HG02763 (cell line): ENCODE data around the gene EIF4E2.

Experiments used
- ATAC-seq: cut with Tn5 transposase; IDR thresholded peaks from one replicate; pipeline ENCODE4 v1.9.1; 2021; ENCODE audit warnings: mild to moderate bottlenecking, moderate library complexity; ENCODE audit not compliant: unreplicated experiment

The EIF4E2 gene

DNA sequence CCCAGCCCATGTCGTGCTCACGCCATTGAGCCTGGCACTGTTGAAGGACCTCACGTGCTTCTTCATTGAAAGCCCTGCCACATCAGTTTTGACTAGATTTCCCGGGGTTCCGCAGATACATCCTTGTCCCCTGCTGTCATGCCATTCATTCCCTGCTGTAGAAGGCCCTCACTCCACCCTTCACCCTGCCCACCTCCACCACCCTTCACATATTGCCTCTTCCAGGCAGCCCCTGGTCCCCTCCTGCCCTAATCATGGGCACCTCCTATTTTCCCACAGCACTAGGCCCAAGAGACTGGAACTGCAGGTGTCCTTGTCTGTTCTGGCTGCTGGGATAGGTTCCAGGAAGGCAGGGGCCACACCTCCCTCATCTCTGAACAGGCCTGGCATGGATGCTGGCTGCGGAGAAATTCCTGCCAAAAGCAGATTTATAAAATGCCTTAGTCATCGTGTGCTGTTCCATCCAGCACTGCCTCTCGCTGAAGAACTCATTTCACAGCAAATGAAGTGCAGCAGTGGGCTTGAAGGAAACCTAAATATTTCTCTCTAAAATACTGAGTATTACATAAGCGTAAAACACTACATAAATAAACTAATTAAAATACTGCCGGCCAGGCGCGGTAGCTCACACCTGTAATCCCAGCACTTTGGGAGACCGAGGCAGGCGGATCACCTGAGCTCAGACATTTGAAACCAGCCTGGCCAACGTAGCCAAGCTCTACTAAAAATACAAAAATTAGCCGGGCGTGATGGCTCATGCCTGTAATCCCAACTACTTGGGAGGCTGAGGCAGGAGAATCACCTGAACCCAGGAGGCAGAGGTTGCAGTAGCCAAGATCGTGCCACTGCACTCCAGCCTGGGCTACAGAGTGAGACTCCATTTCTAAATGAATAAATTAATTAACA is 38.4 kb downstream of the EIF4E2 start:
- ATAC-seq, result no peak

DNA sequence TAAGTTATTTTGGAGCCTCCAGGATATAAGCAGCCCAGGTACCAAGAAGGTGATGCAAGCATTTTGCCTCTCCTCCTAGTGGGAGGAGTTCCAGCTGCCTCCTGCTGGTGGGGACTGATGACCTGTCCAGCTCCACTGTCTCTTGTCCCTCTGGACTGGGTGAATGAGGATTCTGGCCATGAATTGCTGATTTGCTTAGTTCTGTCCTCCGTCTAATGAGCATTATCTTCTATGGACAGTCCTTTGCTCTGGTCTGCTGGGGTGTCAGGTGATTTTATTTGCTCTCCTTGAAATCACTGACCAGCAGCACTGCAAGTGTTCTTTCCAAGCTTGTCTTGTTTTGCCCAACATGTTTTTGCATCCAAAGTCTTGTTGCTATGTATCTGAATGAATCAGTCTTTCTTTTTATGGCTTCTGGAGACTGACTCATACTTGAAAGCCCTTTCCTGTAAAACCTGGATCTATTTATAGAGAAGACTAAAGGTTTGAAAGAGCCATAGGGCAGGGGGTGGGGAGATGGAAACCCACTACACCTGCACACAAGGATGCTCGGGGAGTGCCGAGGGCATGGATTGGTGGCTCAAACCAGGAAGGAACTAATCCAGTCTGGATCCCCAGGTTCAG is 42.4 kb downstream of the EIF4E2 start:
- ATAC-seq, result no peak

DNA sequence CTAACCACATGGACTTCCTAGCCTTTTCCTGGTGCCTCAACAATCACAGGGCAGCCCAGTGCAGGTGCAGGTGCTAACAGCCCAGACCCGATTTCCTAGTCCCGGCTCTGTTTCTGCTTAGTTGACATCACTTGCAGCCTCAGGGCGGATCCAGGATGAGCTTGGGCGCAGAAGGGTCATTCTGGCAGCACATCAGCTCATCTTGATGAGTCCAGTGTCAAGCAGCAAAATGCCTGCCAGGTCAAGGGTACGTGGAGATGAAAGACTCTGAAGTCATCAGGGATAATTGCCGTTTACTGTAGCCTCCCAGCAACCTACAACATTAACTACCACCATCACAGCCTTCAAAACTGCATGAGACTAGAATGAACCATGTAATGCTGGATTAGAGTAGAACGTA is 43.5 kb downstream of the EIF4E2 start:
- ATAC-seq, result no peak

GRCh38 chr2:232597362-232598079 is 47.0 kb downstream of the EIF4E2 start:
- ATAC-seq, result no peak

- ATAC-seq, result no peak
These were observed 47.8 kb downstream of the EIF4E2 start for GRCh38 chr2:232598293-232598692.

DNA sequence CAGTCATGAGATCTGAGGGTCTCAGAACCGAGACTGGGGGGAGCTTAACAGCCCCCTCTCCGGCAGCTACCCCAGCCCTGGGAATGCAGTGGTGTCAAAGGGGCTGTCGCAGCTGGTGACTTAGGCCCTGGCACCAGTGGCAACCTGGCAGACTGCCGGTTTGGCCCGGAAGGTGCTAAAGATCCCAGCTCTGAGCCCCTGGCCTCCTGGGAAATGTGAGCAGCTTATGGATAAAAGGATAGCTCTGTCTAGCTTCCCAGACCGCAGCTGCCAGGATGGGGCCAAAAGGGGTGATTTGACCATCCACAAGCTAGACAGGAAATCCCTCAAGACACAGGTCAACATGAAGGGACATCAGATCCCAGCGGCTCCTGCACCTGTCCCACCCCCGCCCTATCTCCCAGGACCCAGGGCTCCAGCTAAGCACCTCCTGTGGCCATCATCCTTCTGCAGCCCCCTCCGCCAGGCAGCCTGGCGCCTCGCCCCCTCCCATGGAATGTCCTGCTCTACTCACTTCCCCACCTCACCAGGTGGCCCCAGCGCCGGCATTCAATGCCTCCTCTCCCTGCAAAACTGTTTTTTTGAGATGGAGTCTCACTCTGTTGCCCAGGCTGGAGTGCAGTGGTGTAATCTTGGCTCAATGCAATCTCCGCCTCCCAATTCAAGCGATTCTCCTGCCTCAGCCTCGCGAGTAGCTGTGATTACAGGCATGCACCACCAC is 49.7 kb downstream of the EIF4E2 start:
- ATAC-seq, result no peak

DNA sequence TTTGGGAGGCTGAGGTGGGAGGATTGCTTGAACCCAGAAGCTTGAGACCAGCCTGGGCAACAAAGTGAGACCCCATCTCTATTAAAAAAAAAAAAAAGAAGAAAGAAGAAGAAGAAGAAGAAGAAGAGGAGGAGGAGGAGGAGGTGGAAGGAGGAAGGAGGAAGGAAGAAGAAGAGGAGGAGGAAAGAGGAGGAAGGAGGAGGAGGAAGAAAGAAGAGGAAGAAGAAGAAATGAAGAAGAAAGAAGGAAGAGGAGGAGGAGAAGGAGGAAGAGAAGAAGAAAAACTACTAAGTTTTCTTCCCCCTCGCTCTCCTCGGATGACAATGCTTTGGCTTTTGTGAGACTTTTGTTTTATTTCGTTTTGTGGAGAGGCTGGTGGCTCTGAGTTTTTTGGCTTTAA is 52.8 kb downstream of the EIF4E2 start:
- ATAC-seq, result no peak

DNA sequence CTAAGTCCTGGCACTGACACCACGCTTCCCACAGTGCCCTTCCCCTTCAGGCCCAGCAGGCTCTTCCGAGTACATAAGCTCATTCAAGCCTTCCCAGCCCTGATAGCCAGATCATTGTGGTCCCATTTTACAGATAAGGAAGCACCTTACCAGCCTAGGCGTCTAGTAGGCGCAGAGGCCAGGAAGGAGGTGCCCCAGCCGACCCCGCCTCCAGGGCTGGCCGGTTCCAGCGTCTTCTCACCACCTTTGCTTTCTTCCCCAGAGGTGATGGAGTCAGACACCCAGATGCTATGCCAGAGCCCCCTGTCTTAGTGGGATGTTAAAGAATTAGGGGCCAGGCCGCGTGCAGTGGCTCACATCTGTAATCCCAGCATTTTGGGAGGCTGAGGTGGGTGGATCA is 54.0 kb downstream of the EIF4E2 start:
- no peak for ATAC-seq

- ATAC-seq, result no peak
These were observed 56.5 kb downstream of the EIF4E2 start for GRCh38 chr2:232607011-232607410.

DNA sequence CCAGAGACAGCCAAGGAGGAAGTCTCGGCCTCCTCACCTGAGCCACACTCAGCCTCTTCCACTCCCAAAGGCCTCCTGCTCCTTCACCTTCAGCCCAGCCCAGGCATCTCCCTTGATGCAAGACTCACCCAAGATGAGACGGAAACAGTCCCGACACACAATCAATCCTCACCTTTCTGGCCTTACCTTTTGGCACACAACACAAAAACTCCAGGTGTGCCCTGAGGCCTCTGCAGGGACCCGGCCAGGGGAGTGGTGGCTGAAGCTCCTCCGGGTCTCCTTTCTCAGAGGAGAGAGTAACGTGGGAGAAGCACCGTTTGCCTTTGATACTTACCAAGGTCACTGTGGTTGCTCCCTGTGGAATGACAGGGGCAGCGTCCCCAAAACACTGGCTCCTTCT is 59.1 kb downstream of the EIF4E2 start:
- ATAC-seq, result no peak

DNA sequence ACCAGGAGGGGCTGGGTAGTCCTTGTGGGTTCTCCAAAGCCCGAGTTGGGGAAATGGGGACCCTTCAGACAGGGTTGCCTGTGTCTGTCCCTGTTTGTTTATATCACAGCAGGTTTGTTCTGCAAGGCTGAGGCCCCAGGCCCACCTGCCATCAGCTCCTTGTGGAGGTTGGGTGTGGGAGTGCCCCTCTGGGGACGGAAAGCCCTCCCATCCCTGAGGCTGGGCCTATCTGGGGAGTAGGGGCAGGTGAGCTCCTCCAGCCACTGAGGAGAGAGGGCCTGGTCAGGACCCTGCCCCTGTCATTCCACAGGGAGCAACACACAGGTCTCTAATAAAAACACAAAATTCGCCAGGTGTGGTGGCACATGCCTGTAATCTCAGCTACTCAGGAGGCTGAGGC is 59.6 kb downstream of the EIF4E2 start:
- no peak for ATAC-seq

DNA sequence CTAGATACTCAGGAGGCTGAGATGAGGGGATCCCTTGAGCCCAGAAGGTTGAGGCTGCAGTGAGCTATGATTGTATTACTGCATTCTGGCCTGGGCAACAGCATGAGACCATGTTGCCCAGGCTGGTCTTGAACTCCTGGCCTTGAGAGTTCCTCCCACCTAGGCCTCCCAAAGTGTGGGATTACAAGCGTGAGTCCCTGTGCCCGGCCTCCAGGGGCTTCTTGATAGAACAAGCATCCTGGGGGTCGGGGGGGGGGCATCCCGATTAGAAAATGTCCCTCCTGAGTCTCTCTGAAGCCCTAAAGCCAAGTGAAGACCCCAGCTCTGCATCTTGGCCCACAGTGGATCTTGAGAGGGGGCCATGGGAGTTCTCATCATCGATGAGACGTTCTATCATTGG is 60.6 kb downstream of the EIF4E2 start:
- ATAC-seq, result no peak

- ATAC-seq, result no peak
These were observed 61.2 kb downstream of the EIF4E2 start for GRCh38 chr2:232611559-232612218.

DNA sequence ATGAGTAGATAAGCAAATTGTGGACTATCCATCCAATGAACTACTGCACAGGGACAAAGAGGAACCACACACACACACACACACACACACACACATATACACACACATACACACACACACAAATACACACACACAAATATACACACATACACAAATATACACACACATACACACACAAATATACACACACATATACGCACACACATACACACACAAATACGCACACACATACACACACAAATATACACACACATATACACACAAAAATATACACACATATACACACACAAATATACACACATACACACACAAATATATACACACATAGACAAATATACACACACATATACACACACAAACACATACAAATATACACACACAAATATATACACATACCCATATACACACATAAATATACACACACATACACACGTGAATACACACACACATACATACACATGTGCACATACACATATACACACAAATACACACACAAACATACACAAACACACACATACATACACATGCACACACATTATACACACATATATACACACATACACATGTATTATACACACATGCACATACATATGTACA is 63.1 kb downstream of the EIF4E2 start:
- no peak for ATAC-seq

DNA sequence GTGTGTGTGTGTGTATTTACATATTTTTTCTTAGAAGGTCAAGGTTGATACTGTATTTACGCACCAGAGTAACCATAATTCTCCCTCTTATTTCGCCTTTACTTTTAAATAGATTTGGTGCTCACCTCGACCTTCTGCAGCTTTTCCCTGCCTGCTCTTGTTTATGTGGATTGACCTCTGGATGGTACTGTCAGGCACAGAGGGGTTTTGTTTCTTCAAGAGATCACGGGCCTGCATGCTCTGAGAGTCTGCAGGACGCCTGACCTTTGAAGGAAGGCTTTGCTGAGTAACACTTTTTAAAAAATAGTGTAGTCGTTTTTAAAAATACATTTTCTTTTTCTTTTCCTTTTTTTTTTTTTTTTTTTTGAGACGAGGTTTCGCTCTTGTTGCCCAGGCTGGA is 64.8 kb downstream of the EIF4E2 start:
- ATAC-seq, result no peak
